Heart left ventricle (tissue), 16 donors: Measurements from ENCODE around the gene CC2D1A. TPM values are rescaled to one million over a fixed set of nuclear protein-coding genes. Genes with fewer than 3 reads are reported as not detected.

ENCODE experiments used
- ATAC-seq, 4 donors: fragments of 200-7000 bp; cut with Tn5 transposase; one replicate each; pipeline ENCODE4 v1.9.1; 2020 to 2022; ENCODE audit warnings: moderate library complexity in 4 of 4, mild to moderate bottlenecking in 3 of 4, moderate number of reproducible peaks in 1 of 4
- DNase-seq, 5 donors: peaks; one replicate each; pipeline ENCODE4 v3.0.0-alpha.2; 2020
- H3K27ac ChIP-seq, 12 donors: fragments of 200-600 bp; sonication (generic) in 4 of 12; one replicate each; pipeline versions ENCODE4 v1.5.0 to v1.8.0; 2016 to 2022; ENCODE audit warnings: mild to moderate bottlenecking in 2 of 12
- H3K27me3 ChIP-seq, 9 donors: fragments of 200-600 bp; sonication (generic) in 2 of 9; one replicate each; pipeline versions ENCODE4 v1.5.1 to v1.8.0; 2016 to 2022; ENCODE audit warnings: mild to moderate bottlenecking in 3 of 9
- H3K36me3 ChIP-seq, 9 donors: fragments of 200-600 bp; sonication (generic) in 2 of 9; one replicate each; pipeline versions ENCODE4 v1.5.0 to v1.8.0; 2018 to 2022; ENCODE audit warnings: mild to moderate bottlenecking in 2 of 9
- H3K4me1 ChIP-seq, 12 donors: fragments of 200-600 bp; sonication (generic) in 4 of 12; one replicate each; pipeline versions ENCODE4 v1.5.0 to v1.8.0; 2016 to 2022; ENCODE audit warnings: mild to moderate bottlenecking in 3 of 12
- H3K4me3 ChIP-seq, 12 donors: fragments of 200-600 bp; sonication (generic) in 4 of 12; one replicate each; pipeline versions ENCODE4 v1.5.0 to v1.8.0; 2017 to 2022; ENCODE audit warnings: mild to moderate bottlenecking in 9 of 12, moderate library complexity in 4 of 12
- H3K9me3 ChIP-seq, 12 donors: fragments of 200-600 bp; sonication (generic) in 4 of 12; one replicate each; pipeline versions ENCODE4 v1.5.0 to v1.8.0; 2016 to 2022; ENCODE audit warnings: mild to moderate bottlenecking in 1 of 12
- POLR2A ChIP-seq, 2 donors: fragments of 450-650 bp; IDR thresholded peaks; one replicate each; pipeline ENCODE4 v1.6.1; 2017; ENCODE audit warnings: antibody characterized with exemption in 2 of 2, mild to moderate bottlenecking in 2 of 2, moderate library complexity in 2 of 2
- WGBS, 4 donors: extraction: QIAGEN DNeasy Blood & Tissue Kit in 2 of 4; methylation state at CpG; one replicate each; pipeline versions ENCODE4 v1.1.5 to v1.1.7; 2013 to 2018; 5-methylcytosine and 5-hydroxymethylcytosine counted together
- intact Hi-C, 10 donors: fragments of 100-400 bp; cut with DNase I; formaldehyde crosslinking; loops; one replicate each; pipeline versions ENCODE4 v1.11.1 to v1.14.2; 2022
- polyA plus RNA-seq, 2 donors: library from polyadenylated mRNA; stranded (reverse); fragments of 200-250 nt; gene quantifications; one replicate each; pipeline ENCODE4 v1.2.3, GENCODE V29; 2013
- total RNA-seq, 9 donors: library from RNA; depleted of rRNA in 2 of 9; stranded (reverse); fragments of >200 nt in 2 of 9; fragmentation: NEBNext Ultra II Directional in 3 of 9; extraction: Animal tissue kit (Norgen Biotek cat#: 25700) in 3 of 9; gene quantifications; one replicate each; pipeline versions ENCODE4 v1.1.0 to v1.2.4, GENCODE V29; 2016 to 2023
- TF ChIP-seq, protein P1 (sequence below), 12 donors: fragments of 200-600 bp; sonication (generic) in 4 of 12; IDR thresholded peaks; one replicate each; pipeline versions ENCODE4 v1.5.0 to v1.8.0; 2018 to 2022; ENCODE audit warnings: antibody characterized with exemption in 12 of 12, mild to moderate bottlenecking in 5 of 12
- donor health status: ischemic (EF 13 %, LVEDD 7.1; RV severe dilation, severe dysfunction).
- donor health status: healthy with polysubstance abuse.
- donor health status: DM: no; HTN: yes; CAD: no.
- donor health status: DM: no; HTN: no; CAD: no.
- donor health status: ischemic (EF 25% LVEDD 6.9; RV normal size, moderate dysfunction).
- donor health status: ischemic (EF 25% LVEDD 5.7; RV mildly dilated, moderate dysfunction).
- donor health status: healthy.
- donor health status: DM: yes; HTN: yes; CAD: no.
- donor health status: ischemic (EF 35%, LVEDD 5.7; RV mildly dilated, moderate dysfunction).
- donor health status: nonischemic (EF 11% LVEDD 7.7; RV severe dilation, severe dysfunction).
- donor health status: DM: yes; HTN: yes; CAD: no.
- donor health status: PGD.
- donor health status: ischemic (EF 29% LVEDD 5.4; RV normal size, mild dysfunction).
- donor health status: nonischemic (EF 23%, LVEDD 6.1; RV moderate dilation, normal function).

The CC2D1A gene
- total and polyA plus RNA-seq, 11 donors = 14.4 to 36.3 (median 19.5) TPM

- peak overlapping the region in 9 of 12 donors; percentile 24 to 84 (median 72) for H3K27ac ChIP-seq
Measured at GRCh38 chr19:13926010-13926409, 20.0 kb downstream of the CC2D1A start.

DNA sequence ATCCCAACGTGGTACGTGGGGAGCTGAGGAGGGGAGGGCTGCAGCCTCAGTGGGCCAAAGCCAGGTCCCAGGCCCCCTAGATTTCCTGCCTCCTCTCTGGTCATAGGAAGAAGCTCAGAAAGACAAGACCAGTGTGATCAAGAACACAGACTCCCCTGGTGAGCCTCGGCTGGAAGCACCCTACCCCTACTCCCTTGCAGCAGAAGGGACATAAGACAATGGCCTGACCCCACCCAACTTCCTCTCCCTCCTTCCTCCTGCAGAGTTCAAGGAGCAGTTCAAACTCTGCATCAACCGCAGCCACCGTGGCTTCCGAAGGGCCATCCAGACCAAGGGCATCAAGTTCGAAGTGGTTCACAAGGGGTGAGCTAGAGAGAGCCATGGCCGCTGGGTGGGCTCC is 20.7 kb downstream of the CC2D1A start:
- intact Hi-C loops = no loop called here
- H3K36me3 ChIP-seq = peaks cover 0 to 74% (median 59%) of the 10 kb centered on the region in 9 donors
- ATAC-seq (peak; percentile 33 to 84 (median 56)), DNase-seq (peak in 1 of 5 donors; percentile 57)
- H3K4me1 ChIP-seq = peaks cover 0 to 16% (median 2%) of the 10 kb centered on the region in 12 donors
- TF ChIP-seq POLR2A (IDR thresholded peaks at IDR 0.05) = no peak
- TF ChIP-seq, protein P1, sequence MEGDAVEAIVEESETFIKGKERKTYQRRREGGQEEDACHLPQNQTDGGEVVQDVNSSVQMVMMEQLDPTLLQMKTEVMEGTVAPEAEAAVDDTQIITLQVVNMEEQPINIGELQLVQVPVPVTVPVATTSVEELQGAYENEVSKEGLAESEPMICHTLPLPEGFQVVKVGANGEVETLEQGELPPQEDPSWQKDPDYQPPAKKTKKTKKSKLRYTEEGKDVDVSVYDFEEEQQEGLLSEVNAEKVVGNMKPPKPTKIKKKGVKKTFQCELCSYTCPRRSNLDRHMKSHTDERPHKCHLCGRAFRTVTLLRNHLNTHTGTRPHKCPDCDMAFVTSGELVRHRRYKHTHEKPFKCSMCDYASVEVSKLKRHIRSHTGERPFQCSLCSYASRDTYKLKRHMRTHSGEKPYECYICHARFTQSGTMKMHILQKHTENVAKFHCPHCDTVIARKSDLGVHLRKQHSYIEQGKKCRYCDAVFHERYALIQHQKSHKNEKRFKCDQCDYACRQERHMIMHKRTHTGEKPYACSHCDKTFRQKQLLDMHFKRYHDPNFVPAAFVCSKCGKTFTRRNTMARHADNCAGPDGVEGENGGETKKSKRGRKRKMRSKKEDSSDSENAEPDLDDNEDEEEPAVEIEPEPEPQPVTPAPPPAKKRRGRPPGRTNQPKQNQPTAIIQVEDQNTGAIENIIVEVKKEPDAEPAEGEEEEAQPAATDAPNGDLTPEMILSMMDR (IDR thresholded peaks at IDR 0.05) = no peak
- H3K27me3 ChIP-seq = no peaks in the 10 kb centered on the region
- peak overlapping the region in 9 of 12 donors; percentile 24 to 84 (median 72) for H3K27ac ChIP-seq
- H3K4me3 ChIP-seq = no peak overlapping the region
- no peaks in the 10 kb centered on the region for H3K9me3 ChIP-seq
- WGBS, 4 donors = 64 to 77% (median 74%) methylated on average over 8 of the region's 8 CpGs

More at GRCh38 chr19:13926010-13926409, 20.0 kb downstream of the CC2D1A start:
- Histone ChIP-seq H3K4me3 (no peak overlapping the region), H3K9me3 (peaks cover 0 to 1% (median 0%) of the 10 kb centered on the region in 12 donors), H3K4me1 (peaks cover 0 to 16% (median 2%) of the 10 kb centered on the region in 12 donors), H3K36me3 (peaks cover 0 to 81% (median 61%) of the 10 kb centered on the region in 9 donors), H3K27me3 (no peaks in the 10 kb centered on the region)
- intact Hi-C loops = no loop called here
- no peak for ATAC-seq
- WGBS, 4 donors = 74 to 90% (median 87%) methylated on average over 4 of the region's 4 CpGs
- TF ChIP-seq POLR2A (IDR thresholded peaks at IDR 0.05) = no peak
- TF ChIP-seq, protein P1 (IDR thresholded peaks at IDR 0.05) = no peak
- DNase-seq = no peak

GRCh38 chr19:13929340-13929739 is 23.3 kb downstream of the CC2D1A start:
- Histone ChIP-seq H3K4me3 (no peak overlapping the region), H3K4me1 (peaks cover 0 to 16% (median 2%) of the 10 kb centered on the region in 12 donors), H3K27me3 (peaks cover 0 to 5% (median 0%) of the 10 kb centered on the region in 9 donors), H3K9me3 (no peaks in the 10 kb centered on the region), H3K27ac (no peak overlapping the region), H3K36me3 (peaks cover 0 to 50% (median 36%) of the 10 kb centered on the region in 9 donors)
- intact Hi-C loops = no loop called here
- DNase-seq (no peak), ATAC-seq (no peak)
- no peak for TF ChIP-seq POLR2A (IDR thresholded peaks at IDR 0.05)
- TF ChIP-seq, protein P1 (IDR thresholded peaks at IDR 0.05) = no peak
- WGBS, 4 donors = 83 to 87% (median 86%) methylated on average over 3 to 12 of the region's 12 CpGs; no CpG with 5 or more reads in 1 of the 4 donors

GRCh38 chr19:13929956-13930355 is 24.0 kb downstream of the CC2D1A start:
- no peak for ATAC-seq

More at GRCh38 chr19:13929956-13930355, 24.0 kb downstream of the CC2D1A start:
- intact Hi-C loops = no loop called here
- H3K4me3 ChIP-seq = no peak overlapping the region
- H3K9me3 ChIP-seq = no peaks in the 10 kb centered on the region
- WGBS, 4 donors = 87 to 94% (median 91%) methylated on average over 10 to 17 of the region's 17 CpGs
- no peak overlapping the region for H3K27ac ChIP-seq
- no peak for DNase-seq
- H3K27me3 ChIP-seq = peaks cover 0 to 11% (median 0%) of the 10 kb centered on the region in 9 donors
- peaks cover 0 to 16% (median 2%) of the 10 kb centered on the region in 12 donors for H3K4me1 ChIP-seq
- H3K36me3 ChIP-seq = peaks cover 0 to 43% (median 30%) of the 10 kb centered on the region in 9 donors
- TF ChIP-seq, protein P1 (IDR thresholded peaks at IDR 0.05) = no peak
- no peak for TF ChIP-seq POLR2A (IDR thresholded peaks at IDR 0.05)
